HG03108 (cell line): ENCODE results near the gene GOLIM4.

Source experiments
- ATAC-seq: cut with Tn5 transposase; IDR thresholded peaks from one replicate; pipeline ENCODE4 v1.9.1; 2021; ENCODE audit warnings: moderate library complexity; ENCODE audit not compliant: unreplicated experiment

The GOLIM4 gene

GRCh38 chr3:168001244-168001643 lies 94.5 kb downstream of the GOLIM4 start:
- ATAC-seq, result no peak

GRCh38 chr3:167998253-167998652 lies 97.5 kb downstream of the GOLIM4 start:
- ATAC-seq, result no peak

- ATAC-seq, result no peak
Measured at GRCh38 chr3:167996514-167996913, 99.2 kb downstream of the GOLIM4 start.

GRCh38 chr3:167992381-167992780 lies 103.3 kb downstream of the GOLIM4 start:
- no peak for ATAC-seq

GRCh38 chr3:167991213-167991612 lies 104.5 kb downstream of the GOLIM4 start:
- no peak for ATAC-seq

GRCh38 chr3:167989999-167990398 lies 105.7 kb downstream of the GOLIM4 start:
- ATAC-seq, result no peak

- ATAC-seq, result no peak
Measured at GRCh38 chr3:167989066-167989465, 106.7 kb downstream of the GOLIM4 start.

- ATAC-seq, result no peak
Measured at GRCh38 chr3:167983583-167983982, 112.1 kb downstream of the GOLIM4 start.

GRCh38 chr3:167978486-167978885 lies 117.2 kb downstream of the GOLIM4 start:
- no peak for ATAC-seq

GRCh38 chr3:167978071-167978470 lies 117.7 kb downstream of the GOLIM4 start:
- no peak for ATAC-seq

- no peak for ATAC-seq
Measured at GRCh38 chr3:167976516-167977361, 119.0 kb downstream of the GOLIM4 start.

- ATAC-seq, result no peak
Measured at GRCh38 chr3:167973901-167974300, 121.8 kb downstream of the GOLIM4 start.

- ATAC-seq, result no peak
Measured at GRCh38 chr3:167973046-167973445, 122.7 kb downstream of the GOLIM4 start.

GRCh38 chr3:167972502-167972901 lies 123.2 kb downstream of the GOLIM4 start:
- no peak for ATAC-seq

GRCh38 chr3:167969548-167969947 lies 126.2 kb downstream of the GOLIM4 start:
- no peak for ATAC-seq

GRCh38 chr3:167967257-167968036 lies 128.3 kb downstream of the GOLIM4 start:
- ATAC-seq, result no peak
